Rectal smooth muscle tissue (tissue), 1 donor: Measurements from ENCODE around the gene DDX56.
"Not testable (repeated sequence)": the region's sequence is repeated elsewhere in the genome, so short reads cannot be mapped to it uniquely, and the experiment has no call there.

Experiments
- H3K27ac ChIP-seq: one replicate; pipeline ENCODE4 v1.7.0; 2013; ENCODE audit warnings: low read depth, low read length, inconsistent platforms
- H3K27me3 ChIP-seq: one replicate; pipeline ENCODE4 v1.7.0; 2013; ENCODE audit warnings: low read length; ENCODE audit not compliant: control insufficient read depth, insufficient read depth
- H3K36me3 ChIP-seq: one replicate; pipeline ENCODE4 v1.7.0; 2013; ENCODE audit warnings: low read length; ENCODE audit not compliant: control insufficient read depth, insufficient read depth
- H3K4me1 ChIP-seq: one replicate; pipeline ENCODE4 v1.7.0; 2013; ENCODE audit warnings: low read length; ENCODE audit not compliant: control insufficient read depth, insufficient read depth
- H3K4me3 ChIP-seq: one replicate; pipeline ENCODE4 v1.7.0; 2013; ENCODE audit warnings: low read length
- H3K9ac ChIP-seq: one replicate; pipeline ENCODE4 v1.7.0; 2013; ENCODE audit warnings: low read length

DDX56 gene

GRCh38 chr7:44608916-44609648, 35.4 kb upstream of the DDX56 start:
- no peaks in the 10 kb centered on the region for H3K36me3 ChIP-seq
- H3K27me3 ChIP-seq, result no peaks in the 10 kb centered on the region
- no peak overlapping the region for H3K4me3 ChIP-seq
- no peak overlapping the region for H3K9ac ChIP-seq
- H3K4me1 ChIP-seq, result peaks cover 3% of the 10 kb centered on the region
- no peak overlapping the region for H3K27ac ChIP-seq

GRCh38 chr7:44607141-44608068, 33.7 kb upstream of the DDX56 start:
- peak overlapping the region; percentile 76 for H3K4me3 ChIP-seq
- peaks cover 3% of the 10 kb centered on the region for H3K4me1 ChIP-seq
- H3K36me3 ChIP-seq, result no peaks in the 10 kb centered on the region
- peak overlapping the region; percentile 94 for H3K27ac ChIP-seq
- H3K27me3 ChIP-seq, result no peaks in the 10 kb centered on the region
- peak overlapping the region; percentile 93 for H3K9ac ChIP-seq

- Histone ChIP-seq H3K36me3 (no peaks in the 10 kb centered on the region), H3K27ac (peak within 1 kb of the TSS; percentile 94), H3K4me1 (peaks cover 3% of the 10 kb centered on the region), H3K4me3 (peak within 1 kb of the TSS; percentile 81), H3K27me3 (no peaks in the 10 kb centered on the region), H3K9ac (peak within 1 kb of the TSS; percentile 93)
These were observed 32.8 kb upstream of the DDX56 start, which contains the start of gene OGDH for GRCh38 chr7:44606341-44607140. TSS of gene OGDH (plus strand) at chr7:44606627. CDS start at chr7:44624344, 17,717 bp downstream.

- Histone ChIP-seq H3K27ac (no peak overlapping the region), H3K27me3 (no peaks in the 10 kb centered on the region), H3K36me3 (no peaks in the 10 kb centered on the region), H3K4me3 (no peak overlapping the region), H3K9ac (no peak overlapping the region), H3K4me1 (peaks cover 3% of the 10 kb centered on the region)
These were observed 31.2 kb upstream of the DDX56 start for GRCh38 chr7:44604941-44605340.

- no peaks in the 10 kb centered on the region for H3K36me3 ChIP-seq
- no peak overlapping the region for H3K4me3 ChIP-seq
- H3K9ac ChIP-seq, result no peak overlapping the region
- no peaks in the 10 kb centered on the region for H3K27me3 ChIP-seq
- no peak overlapping the region for H3K27ac ChIP-seq
- peaks cover 3% of the 10 kb centered on the region for H3K4me1 ChIP-seq
These were observed 29.5 kb upstream of the DDX56 start for GRCh38 chr7:44603193-44603592.

GRCh38 chr7:44602576-44602910, 28.8 kb upstream of the DDX56 start:
- Histone ChIP-seq H3K36me3 (no peaks in the 10 kb centered on the region), H3K27ac (no peak overlapping the region), H3K9ac (no peak overlapping the region), H3K27me3 (no peaks in the 10 kb centered on the region), H3K4me3 (no peak overlapping the region), H3K4me1 (peaks cover 3% of the 10 kb centered on the region)

GRCh38 chr7:44599222-44599621, 25.5 kb upstream of the DDX56 start:
- no peak overlapping the region for H3K27ac ChIP-seq

GRCh38 chr7:44597181-44597580, 23.5 kb upstream of the DDX56 start:
- H3K27ac ChIP-seq, H3K4me1 ChIP-seq, H3K4me3 ChIP-seq, H3K9ac ChIP-seq, H3K27me3 ChIP-seq, H3K36me3 ChIP-seq: not testable (repeated sequence)

More at GRCh38 chr7:44599222-44599621, 25.5 kb upstream of the DDX56 start:
- no peaks in the 10 kb centered on the region for H3K27me3 ChIP-seq
- no peaks in the 10 kb centered on the region for H3K4me1 ChIP-seq
- no peak overlapping the region for H3K9ac ChIP-seq
- no peaks in the 10 kb centered on the region for H3K36me3 ChIP-seq
- H3K4me3 ChIP-seq, result no peak overlapping the region

- Histone ChIP-seq H3K9ac (no peak overlapping the region), H3K36me3 (no peaks in the 10 kb centered on the region), H3K4me1 (no peaks in the 10 kb centered on the region), H3K27me3 (no peaks in the 10 kb centered on the region), H3K4me3 (no peak overlapping the region), H3K27ac (no peak overlapping the region)
These were observed 22.4 kb upstream of the DDX56 start for GRCh38 chr7:44595934-44596635.

- Histone ChIP-seq H3K36me3 (no peaks in the 10 kb centered on the region), H3K9ac (no peak overlapping the region), H3K27me3 (no peaks in the 10 kb centered on the region), H3K4me1 (no peaks in the 10 kb centered on the region), H3K4me3 (no peak overlapping the region), H3K27ac (no peak overlapping the region)
These were observed 17.2 kb upstream of the DDX56 start for GRCh38 chr7:44590910-44591309.

- no peaks in the 10 kb centered on the region for H3K36me3 ChIP-seq
- H3K4me1 ChIP-seq, result no peaks in the 10 kb centered on the region
- H3K27me3 ChIP-seq, result no peaks in the 10 kb centered on the region
- no peak overlapping the region for H3K27ac ChIP-seq
- no peak overlapping the region for H3K9ac ChIP-seq
- no peak overlapping the region for H3K4me3 ChIP-seq
These were observed 14.4 kb upstream of the DDX56 start for GRCh38 chr7:44587843-44588711.
